Body of pancreas (tissue), 4 donors: Measurements from ENCODE around the gene CHM. TPM values are rescaled to one million over a fixed set of nuclear protein-coding genes. Genes with fewer than 3 reads are reported as not detected.

ENCODE experiments used
- ATAC-seq: fragments of 150-250 bp; one replicate; pipeline ENCODE4 v1.9.1; 2016
- DNase-seq, 4 donors: peaks; one replicate each; pipeline ENCODE4 v3.0.0-alpha.2; 2019
- H3K27ac ChIP-seq, 4 donors: fragments of 200-600 bp; sonication (generic); 1 replicate in 3 of 4; 2 replicates in 1 of 4; pipeline versions ENCODE4 v1.5.1 to v1.6.1; 2016 to 2019; ENCODE audit warnings: mild to moderate bottlenecking in 1 of 4, mixed read lengths in 1 of 4, moderate library complexity in 1 of 4
- H3K27me3 ChIP-seq, 2 donors: fragments of 200-600 bp; sonication (generic); one replicate each; pipeline ENCODE4 v1.6.0; 2016; ENCODE audit warnings: mild to moderate bottlenecking in 1 of 2
- H3K36me3 ChIP-seq, 2 donors: fragments of 200-600 bp; sonication (generic); replicated peaks in 1 of 2; 2 replicates each; pipeline ENCODE4 v1.5.1; 2016; ENCODE audit warnings: low read depth in 2 of 2; ENCODE audit not compliant: insufficient read depth in 1 of 2
- H3K4me1 ChIP-seq: fragments of 200-600 bp; sonication (generic); one replicate; pipeline ENCODE4 v1.6.0; 2016
- H3K4me3 ChIP-seq, 2 donors: fragments of 200-600 bp; sonication (generic); 1 replicate in 1 of 2; 2 replicates in 1 of 2; pipeline ENCODE4 v1.5.1; 2016 to 2019
- H3K9me3 ChIP-seq, 3 donors: fragments of 200-600 bp; sonication (generic); 1 replicate in 2 of 3; 2 replicates in 1 of 3; pipeline ENCODE4 v1.5.1; 2016
- CTCF ChIP-seq, 7 experiments: fragments of 450-650 bp in 4 of 7; fragments of 200-600 bp in 3 of 7; sonication (generic) in 3 of 7; IDR thresholded peaks; one replicate each; pipeline ENCODE4 v1.5.1; 2016 to 2019; ENCODE audit warnings: antibody characterized with exemption in 7 of 7
- POLR2A ChIP-seq, 3 donors: fragments of 450-650 bp; IDR thresholded peaks; one replicate each; pipeline ENCODE4 v1.6.1; 2016; ENCODE audit warnings: antibody characterized with exemption in 3 of 3, mild to moderate bottlenecking in 2 of 3
- WGBS, 2 donors: methylation state at CpG; one replicate each; pipeline ENCODE4 v1.1.5; 2017; 5-methylcytosine and 5-hydroxymethylcytosine counted together
- intact Hi-C: fragments of 100-400 bp; cut with DNase I; formaldehyde crosslinking; loops from one replicate; pipeline ENCODE4 v1.15.1; 2023
- total RNA-seq, 2 donors: library from RNA; depleted of rRNA; stranded (reverse); fragments of >200 nt; gene quantifications; one replicate each; pipeline ENCODE4 v1.1.0, GENCODE V29; 2016

CHM gene
- total RNA-seq, 2 donors from 2014 or later: 7.9 to 11.2 TPM

GRCh38 chrX:85914431-85914830 lies 132.9 kb downstream of the CHM start:
- Histone ChIP-seq H3K4me1 (no peaks in the 10 kb centered on the region), H3K27ac (no peak overlapping the region), H3K9me3 (no peaks in the 10 kb centered on the region), H3K4me3 (no peak overlapping the region), H3K36me3 (no peaks in the 10 kb centered on the region), H3K27me3 (no peaks in the 10 kb centered on the region)
- TF ChIP-seq CTCF (IDR thresholded peaks at IDR 0.05) (no peak), POLR2A (IDR thresholded peaks at IDR 0.05) (no peak)
- intact Hi-C loops: no loop called here
- no peak for ATAC-seq
- no peak for DNase-seq
- 93 to 100% methylated on average over 2 to 3 of the region's 6 CpGs for WGBS, 2 donors

DNA sequence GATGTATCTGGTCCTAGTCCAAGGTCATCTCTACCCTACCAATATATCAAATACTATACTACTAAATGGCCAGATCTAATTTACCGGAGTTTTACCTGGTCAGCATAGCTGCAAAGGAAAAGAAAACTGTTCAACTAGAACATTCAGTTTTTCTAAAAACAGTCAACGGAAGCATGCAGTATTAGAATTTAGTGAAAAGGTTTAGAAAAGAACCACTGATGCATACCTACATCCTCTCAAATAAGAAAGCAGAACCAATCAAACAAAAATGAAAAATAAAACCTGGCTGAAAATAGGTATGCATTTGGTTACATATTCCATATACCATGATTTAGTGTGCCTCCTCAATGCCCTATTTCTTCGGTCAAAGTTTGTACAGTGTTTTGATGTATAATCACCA lies 140.0 kb downstream of the CHM start:
- H3K4me1 ChIP-seq: no peaks in the 10 kb centered on the region
- no peak overlapping the region for H3K27ac ChIP-seq
- TF ChIP-seq POLR2A (IDR thresholded peaks at IDR 0.05) (no peak), CTCF (IDR thresholded peaks at IDR 0.05) (no peak)
- ATAC-seq: no peak
- H3K9me3 ChIP-seq: no peaks in the 10 kb centered on the region
- H3K27me3 ChIP-seq: no peaks in the 10 kb centered on the region
- H3K36me3 ChIP-seq: no peaks in the 10 kb centered on the region
- 93 to 95% methylated on average over 3 of the region's 3 CpGs for WGBS, 2 donors
- H3K4me3 ChIP-seq: no peak overlapping the region
- intact Hi-C loops: no loop called here
- DNase-seq: no peak

GRCh38 chrX:85906399-85906798 lies 141.0 kb downstream of the CHM start:
- no peaks in the 10 kb centered on the region for H3K27me3 ChIP-seq
- no peaks in the 10 kb centered on the region for H3K4me1 ChIP-seq
- 30 to 44% methylated on average over 2 of the region's 2 CpGs for WGBS, 2 donors
- intact Hi-C loops: no loop called here
- H3K4me3 ChIP-seq: no peak overlapping the region
- H3K36me3 ChIP-seq: no peaks in the 10 kb centered on the region
- H3K27ac ChIP-seq: no peak overlapping the region
- TF ChIP-seq CTCF (IDR thresholded peaks at IDR 0.05): no peak
- ATAC-seq (no peak), DNase-seq (no peak)
- H3K9me3 ChIP-seq: no peaks in the 10 kb centered on the region

- TF ChIP-seq POLR2A (IDR thresholded peaks at IDR 0.05): no peak
- no peak for TF ChIP-seq CTCF (IDR thresholded peaks at IDR 0.05)
- Histone ChIP-seq H3K27ac (no peak overlapping the region), H3K4me3 (no peak overlapping the region), H3K27me3 (no peaks in the 10 kb centered on the region), H3K4me1 (no peaks in the 10 kb centered on the region), H3K36me3 (no peaks in the 10 kb centered on the region), H3K9me3 (no peaks in the 10 kb centered on the region)
- no peak for ATAC-seq
- 93 to 95% methylated on average over 3 of the region's 3 CpGs for WGBS, 2 donors
- intact Hi-C loops: no loop called here
- no peak for DNase-seq
Observed at GRCh38 chrX:85905851-85906250, 141.5 kb downstream of the CHM start.

DNA sequence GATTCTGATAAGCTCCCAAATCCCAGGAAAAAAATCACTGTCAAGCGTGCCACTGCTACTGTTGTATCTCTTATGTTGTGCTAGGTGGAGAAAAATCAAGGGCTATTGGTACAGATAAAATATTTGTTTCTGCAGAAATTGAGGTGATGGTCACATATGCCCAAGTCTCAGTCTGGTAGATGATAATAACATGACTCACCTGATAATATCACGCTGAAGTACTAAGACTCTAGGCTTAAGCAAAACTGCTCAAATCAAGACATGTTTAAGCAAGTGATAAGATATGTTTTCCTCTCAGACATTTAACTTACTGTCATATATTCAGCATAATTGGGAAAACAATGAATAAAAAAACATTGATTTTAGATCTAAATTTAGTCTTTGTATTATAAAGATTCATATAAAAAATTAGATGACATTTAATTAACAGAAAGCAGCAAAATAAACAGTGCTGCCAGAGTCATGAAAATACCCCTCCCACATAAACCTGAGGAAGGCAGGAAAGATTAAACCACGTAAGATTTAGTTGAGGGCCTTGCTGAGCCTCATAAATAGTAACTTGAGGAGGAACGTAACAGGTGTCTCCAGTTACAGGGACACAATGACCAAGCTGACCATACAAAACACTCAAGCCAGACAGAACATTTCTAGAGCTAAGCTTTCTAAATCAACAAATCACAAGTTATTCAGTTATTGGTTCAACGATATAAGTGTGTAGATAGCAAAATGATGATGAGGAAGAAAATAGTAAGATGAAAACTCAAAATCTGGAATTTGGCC lies 143.5 kb downstream of the CHM start:
- Histone ChIP-seq H3K4me3 (no peak overlapping the region), H3K27ac (no peak overlapping the region), H3K9me3 (no peaks in the 10 kb centered on the region), H3K27me3 (no peaks in the 10 kb centered on the region), H3K4me1 (no peaks in the 10 kb centered on the region), H3K36me3 (no peaks in the 10 kb centered on the region)
- intact Hi-C loops: no loop called here
- DNase-seq (no peak), ATAC-seq (no peak)
- WGBS, 2 donors: 57 to 58% methylated on average over 5 of the region's 5 CpGs
- TF ChIP-seq CTCF (IDR thresholded peaks at IDR 0.05): no peak
- TF ChIP-seq POLR2A (IDR thresholded peaks at IDR 0.05): no peak
